ENCODE data around the gene SERP2.
A peak's percentile ranks its signal among the peaks of the same experiment; 100 is the strongest.

Gene SERP2

GRCh38 chr13:44359983-44360375 lies 13.6 kb upstream of the SERP2 start:
- DNase-seq = no peak

- no peak for DNase-seq
These were observed 11.1 kb upstream of the SERP2 start for GRCh38 chr13:44362394-44363040.

- no peak for DNase-seq
These were observed 9.8 kb upstream of the SERP2 start for GRCh38 chr13:44363631-44364344.

- DNase-seq = no peak
These were observed 9.2 kb upstream of the SERP2 start for GRCh38 chr13:44364345-44365000.

GRCh38 chr13:44365008-44365407 lies 8.6 kb upstream of the SERP2 start:
- no peak for DNase-seq

GRCh38 chr13:44365899-44366298 lies 7.7 kb upstream of the SERP2 start:
- DNase-seq = no peak

GRCh38 chr13:44368062-44368591 lies 5.5 kb upstream of the SERP2 start:
- no peak for DNase-seq

- DNase-seq = no peak
These were observed 4.8 kb upstream of the SERP2 start for GRCh38 chr13:44368599-44369368.

GRCh38 chr13:44371421-44371820 lies 2.2 kb upstream of the SERP2 start:
- DNase-seq = no peak

GRCh38 chr13:44373247-44373600 lies 400 bp upstream of the SERP2 start:
- DNase-seq = no peak

GRCh38 chr13:44374348-44374712 lies 706 bp downstream of the SERP2 start:
- no peak for DNase-seq

GRCh38 chr13:44378277-44378676 lies 4.7 kb downstream of the SERP2 start:
- DNase-seq = no peak

- no peak for DNase-seq
These were observed 6.3 kb downstream of the SERP2 start for GRCh38 chr13:44379885-44380284.

- no peak for DNase-seq
These were observed 7.0 kb downstream of the SERP2 start for GRCh38 chr13:44380404-44381165.

- no peak for DNase-seq
These were observed 9.1 kb downstream of the SERP2 start for GRCh38 chr13:44382635-44383145.

GRCh38 chr13:44383945-44384344 lies 10.3 kb downstream of the SERP2 start:
- DNase-seq = no peak

GRCh38 chr13:44384778-44385177 lies 11.2 kb downstream of the SERP2 start:
- no peak for DNase-seq

- DNase-seq = no peak
These were observed 11.8 kb downstream of the SERP2 start for GRCh38 chr13:44385401-44385800.

GRCh38 chr13:44385847-44386246 lies 12.2 kb downstream of the SERP2 start:
- no peak for DNase-seq

GRCh38 chr13:44386913-44387556 lies 13.4 kb downstream of the SERP2 start:
- DNase-seq = no peak

- DNase-seq = peak; percentile 71
These were observed 14.9 kb downstream of the SERP2 start for GRCh38 chr13:44388427-44389059.
